Suprapubic skin (tissue), 3 donors: ENCODE measurements around the gene WASHC4.

Experiments
- CTCF ChIP-seq, 2 donors: fragments of 200-600 bp in 1 of 2; fragments of 450-650 bp in 1 of 2; sonication (generic) in 1 of 2; IDR thresholded peaks; one replicate each; pipeline ENCODE4 v1.5.1; 2016 to 2019; ENCODE audit warnings: antibody characterized with exemption in 2 of 2, mild to moderate bottlenecking in 1 of 2, moderate library complexity in 1 of 2
- EP300 ChIP-seq: sonication (generic); formaldehyde crosslinking; IDR thresholded peaks from one replicate; pipeline ENCODE4 v1.6.1; 2017; ENCODE audit warnings: antibody characterized with exemption

- TF ChIP-seq CTCF (IDR thresholded peaks at IDR 0.05): no peak
- TF ChIP-seq EP300: no peak
Measured at GRCh38 chr12:105175397-105175990, 68.0 kb downstream of the WASHC4 start.
